Fibroblast of lung (primary cell): ENCODE data around the gene CLCN3. TPM values are rescaled to one million over a fixed set of nuclear protein-coding genes. Genes with fewer than 3 reads are reported as not detected.
A peak's percentile ranks its signal among the peaks of the same experiment; 100 is the strongest.

Experiments
- DNase-seq, 2 donors: peaks; one replicate each; pipeline versions ENCODE4 v3.0.0 to v3.0.0-alpha.2; 2010; ENCODE audit warnings: low read depth in 2 of 2
- H2AFZ ChIP-seq: 2 replicates; pipeline ENCODE4 v1.5.1; 2012; ENCODE audit warnings: low read length, control low read depth, inconsistent platforms
- H3K27ac ChIP-seq: 2 replicates; pipeline ENCODE4 v1.5.1; 2011; ENCODE audit warnings: low read length, control low read depth; ENCODE audit not compliant: insufficient read depth
- H3K27me3 ChIP-seq: 2 replicates; pipeline ENCODE4 v1.5.1; 2011; ENCODE audit warnings: mild to moderate bottlenecking, low read length; ENCODE audit not compliant: control insufficient read depth, insufficient read depth
- H3K36me3 ChIP-seq: 2 replicates; pipeline ENCODE4 v1.5.1; 2011; ENCODE audit warnings: low read length; ENCODE audit not compliant: control insufficient read depth, insufficient read depth
- H3K4me1 ChIP-seq: 2 replicates; pipeline ENCODE4 v1.5.1; 2011; ENCODE audit warnings: low read length; ENCODE audit not compliant: control insufficient read depth, insufficient read depth; ENCODE audit errors: extremely low read depth
- H3K4me2 ChIP-seq: 2 replicates; pipeline ENCODE4 v1.5.1; 2011; ENCODE audit warnings: low read length, control low read depth; ENCODE audit not compliant: insufficient read depth; ENCODE audit errors: extremely low read depth
- H3K4me3 ChIP-seq, 4 experiments: fragments of 200-600 bp in 1 of 4; sonication (generic) in 1 of 4; replicated peaks in 1 of 4; 2 replicates each; pipeline ENCODE4 v1.5.1; 2011 to 2016; ENCODE audit warnings: low read length in 4 of 4, low read depth in 3 of 4, mild to moderate bottlenecking in 3 of 4, control low read depth in 2 of 4, inconsistent platforms in 1 of 4, mixed read lengths in 1 of 4; ENCODE audit not compliant: insufficient read depth in 1 of 4; ENCODE audit errors: control extremely low read depth in 1 of 4
- H3K79me2 ChIP-seq: 2 replicates; pipeline ENCODE4 v1.5.1; 2012; ENCODE audit warnings: mild to moderate bottlenecking, low read length, inconsistent platforms; ENCODE audit not compliant: control insufficient read depth, insufficient read depth
- H3K9ac ChIP-seq: 2 replicates; pipeline ENCODE4 v1.5.1; 2011; ENCODE audit warnings: mild to moderate bottlenecking, low read length, control low read depth; ENCODE audit not compliant: insufficient read depth
- H3K9me3 ChIP-seq: 2 replicates; pipeline ENCODE4 v1.5.1; 2012; ENCODE audit warnings: low read depth, low read length; ENCODE audit not compliant: control insufficient read depth, insufficient read depth
- H4K20me1 ChIP-seq: 2 replicates; pipeline ENCODE4 v1.5.1; 2011; ENCODE audit warnings: low read length; ENCODE audit not compliant: control insufficient read depth, insufficient read depth; ENCODE audit errors: extremely low read depth
- EZH2 ChIP-seq: IDR thresholded peaks from 2 replicates; pipeline ENCODE4 v1.5.1; 2012; ENCODE audit warnings: low read length, control low read depth, mild to moderate bottlenecking; ENCODE audit errors: missing control alignments
- polyA plus RNA-seq, 2 donors: library from polyadenylated mRNA; depleted of rRNA in 1 of 2; stranded (reverse) in 1 of 2; unstranded in 1 of 2; fragments of >200 nt; gene quantifications; 2 replicates each; pipeline ENCODE4 v1.2.1, GENCODE V29; 2011 to 2012; ENCODE audit warnings: missing spikeins in 1 of 2
- total RNA-seq: library from RNA; depleted of rRNA; stranded (reverse); fragments of >200 nt; gene quantifications from 2 replicates; pipeline ENCODE4 v1.2.1, GENCODE V29; 2014
- TF ChIP-seq, protein P1 (sequence below), 2 donors: IDR thresholded peaks in 1 of 2; conservative IDR thresholded peaks in 1 of 2; 1 replicate in 1 of 2; 2 replicates in 1 of 2; pipeline ENCODE4 v1.5.1; 2011 to 2012; ENCODE audit warnings: low read length in 2 of 2, control low read depth in 1 of 2, inconsistent platforms in 1 of 2, low read depth in 1 of 2, mild to moderate bottlenecking in 1 of 2

The CLCN3 gene
- total and polyA plus RNA-seq, 2 donors (not counting 1 experiment from before 2014, with no cell fraction given): 51.7 to 92.2 TPM

DNA sequence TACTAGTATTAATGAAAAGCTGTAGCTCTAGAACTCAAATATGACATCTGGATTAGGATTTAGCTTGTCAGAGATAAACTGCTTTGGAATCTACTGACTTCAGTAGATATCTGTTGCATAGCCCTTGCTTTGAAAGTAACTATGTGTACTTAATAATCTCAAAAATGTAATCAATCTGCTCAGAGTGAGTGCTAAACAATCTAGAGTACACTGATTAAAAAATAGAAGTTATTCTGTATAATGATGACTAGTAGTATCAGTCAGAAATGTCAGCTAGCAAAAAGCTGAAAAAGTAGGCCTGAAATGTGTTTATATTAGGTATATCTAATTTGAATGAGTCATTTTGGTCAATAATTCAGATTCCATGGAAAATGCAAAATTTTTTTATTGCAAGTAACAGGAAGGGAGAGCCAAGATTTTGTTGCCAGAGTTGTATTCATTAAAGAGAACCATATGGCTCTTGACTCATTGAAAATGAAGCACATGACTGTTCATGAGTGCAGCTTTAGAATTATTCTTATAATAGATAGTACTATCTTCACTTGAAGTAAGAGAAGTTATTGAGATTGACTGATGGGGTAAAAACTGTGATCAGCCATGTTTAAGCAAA lies 20.0 kb downstream of the CLCN3 start:
- Histone ChIP-seq H2AFZ (no peak overlapping the region), H4K20me1 (no peaks in the 10 kb centered on the region), H3K36me3 (no peaks in the 10 kb centered on the region), H3K4me2 (peak overlapping the region; percentile 58), H3K79me2 (no peaks in the 10 kb centered on the region), H3K9ac (no peak overlapping the region), H3K27me3 (no peaks in the 10 kb centered on the region), H3K27ac (peak overlapping the region; percentile 62), H3K4me3 (no peak overlapping the region), H3K4me1 (peaks cover 12% of the 10 kb centered on the region), H3K9me3 (no peaks in the 10 kb centered on the region)
- DNase-seq: peak; percentile 67 to 92
- TF ChIP-seq EZH2: no peak

DNA sequence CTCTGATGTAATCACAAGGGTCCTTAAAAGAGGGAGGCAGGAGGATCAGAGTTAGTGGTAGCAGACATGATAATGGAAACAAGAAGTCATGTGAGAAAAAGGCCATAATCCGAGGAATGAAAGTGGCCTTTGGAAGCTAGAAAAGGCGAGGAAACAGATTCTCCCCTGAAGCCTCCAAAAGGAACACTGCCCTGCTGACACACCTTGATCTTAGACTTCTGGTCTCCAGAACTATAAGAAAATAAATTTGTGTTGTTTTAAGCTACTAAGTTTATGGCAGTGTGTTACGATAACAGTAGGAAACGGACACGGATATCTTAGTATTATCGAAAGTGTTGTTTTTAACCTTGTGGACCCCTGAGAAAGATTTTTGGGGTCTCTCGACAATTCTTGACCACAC lies 24.4 kb downstream of the CLCN3 start:
- Histone ChIP-seq H3K27ac (no peak overlapping the region), H3K4me3 (no peak overlapping the region), H3K36me3 (no peaks in the 10 kb centered on the region), H3K9ac (no peak overlapping the region), H3K4me2 (no peak overlapping the region), H3K9me3 (no peaks in the 10 kb centered on the region), H3K4me1 (peaks cover 8% of the 10 kb centered on the region), H3K27me3 (no peaks in the 10 kb centered on the region), H4K20me1 (no peaks in the 10 kb centered on the region), H3K79me2 (no peaks in the 10 kb centered on the region), H2AFZ (no peak overlapping the region)
- DNase-seq: no peak
- no peak for TF ChIP-seq EZH2
- TF ChIP-seq, protein P1, sequence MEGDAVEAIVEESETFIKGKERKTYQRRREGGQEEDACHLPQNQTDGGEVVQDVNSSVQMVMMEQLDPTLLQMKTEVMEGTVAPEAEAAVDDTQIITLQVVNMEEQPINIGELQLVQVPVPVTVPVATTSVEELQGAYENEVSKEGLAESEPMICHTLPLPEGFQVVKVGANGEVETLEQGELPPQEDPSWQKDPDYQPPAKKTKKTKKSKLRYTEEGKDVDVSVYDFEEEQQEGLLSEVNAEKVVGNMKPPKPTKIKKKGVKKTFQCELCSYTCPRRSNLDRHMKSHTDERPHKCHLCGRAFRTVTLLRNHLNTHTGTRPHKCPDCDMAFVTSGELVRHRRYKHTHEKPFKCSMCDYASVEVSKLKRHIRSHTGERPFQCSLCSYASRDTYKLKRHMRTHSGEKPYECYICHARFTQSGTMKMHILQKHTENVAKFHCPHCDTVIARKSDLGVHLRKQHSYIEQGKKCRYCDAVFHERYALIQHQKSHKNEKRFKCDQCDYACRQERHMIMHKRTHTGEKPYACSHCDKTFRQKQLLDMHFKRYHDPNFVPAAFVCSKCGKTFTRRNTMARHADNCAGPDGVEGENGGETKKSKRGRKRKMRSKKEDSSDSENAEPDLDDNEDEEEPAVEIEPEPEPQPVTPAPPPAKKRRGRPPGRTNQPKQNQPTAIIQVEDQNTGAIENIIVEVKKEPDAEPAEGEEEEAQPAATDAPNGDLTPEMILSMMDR (conservative IDR thresholded peaks at IDR 0.05 in 1 of 2, IDR thresholded peaks at IDR 0.05 in 1 of 2; ENCODE audit: low read depth in 1 of 2, low read length in 2 of 2): no peak

DNA sequence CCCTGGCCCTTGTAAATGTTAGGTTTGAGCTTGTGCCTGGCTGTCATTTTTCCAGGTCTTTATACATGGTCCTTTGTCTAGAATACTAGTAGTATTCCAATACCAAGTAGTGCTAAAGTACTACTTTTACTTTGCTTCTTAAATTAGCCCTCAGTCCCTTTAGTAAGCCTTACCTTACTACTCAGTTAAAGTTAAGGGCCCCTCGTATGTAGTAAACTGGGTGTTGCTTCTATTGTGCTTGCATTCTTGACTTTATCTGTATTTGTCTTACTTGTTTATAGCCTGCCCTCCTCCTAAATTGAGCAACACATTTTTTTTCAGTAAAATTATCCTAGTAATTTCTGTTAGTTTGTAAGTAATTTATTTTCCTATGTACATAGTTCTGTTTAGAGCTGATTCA lies 25.2 kb downstream of the CLCN3 start:
- Histone ChIP-seq H3K4me1 (peaks cover 5% of the 10 kb centered on the region), H3K27me3 (no peaks in the 10 kb centered on the region), H3K27ac (no peak overlapping the region), H3K36me3 (no peaks in the 10 kb centered on the region), H3K4me2 (no peak overlapping the region), H2AFZ (no peak overlapping the region), H3K79me2 (no peaks in the 10 kb centered on the region), H3K9ac (no peak overlapping the region), H3K4me3 (no peak overlapping the region), H3K9me3 (no peaks in the 10 kb centered on the region), H4K20me1 (no peaks in the 10 kb centered on the region)
- TF ChIP-seq, protein P1 (conservative IDR thresholded peaks at IDR 0.05 in 1 of 2, IDR thresholded peaks at IDR 0.05 in 1 of 2; ENCODE audit: low read depth in 1 of 2, low read length in 2 of 2): no peak
- no peak for TF ChIP-seq EZH2
- no peak for DNase-seq
